Ascending aorta (tissue), 2 donors: ENCODE data around the gene EDIL3. TPM values are rescaled to one million over a fixed set of nuclear protein-coding genes. Genes with fewer than 3 reads are reported as not detected.

Source experiments
- DNase-seq, 2 donors: peaks; one replicate each; pipeline ENCODE4 v3.0.0-alpha.2; 2019; ENCODE audit warnings: low spot score in 2 of 2
- H3K27ac ChIP-seq, 2 donors: fragments of 200-600 bp; sonication (generic); one replicate each; pipeline ENCODE4 v1.5.1; 2016 to 2017; ENCODE audit warnings: mild to moderate bottlenecking in 1 of 2
- H3K27me3 ChIP-seq: fragments of 200-600 bp; sonication (generic); one replicate; pipeline ENCODE4 v1.5.1; 2017
- H3K36me3 ChIP-seq, 2 donors: fragments of 200-600 bp; sonication (generic); one replicate each; pipeline ENCODE4 v1.5.1; 2016
- H3K4me1 ChIP-seq, 2 donors: fragments of 200-600 bp; sonication (generic); one replicate each; pipeline ENCODE4 v1.5.1; 2016 to 2017; ENCODE audit warnings: mild to moderate bottlenecking in 1 of 2
- H3K4me3 ChIP-seq, 2 donors: fragments of 200-600 bp; sonication (generic); one replicate each; pipeline ENCODE4 v1.5.1; 2016 to 2017; ENCODE audit warnings: mild to moderate bottlenecking in 1 of 2
- H3K9me3 ChIP-seq, 2 donors: fragments of 200-600 bp; sonication (generic); one replicate each; pipeline ENCODE4 v1.5.1; 2016
- intact Hi-C: fragments of 100-400 bp; cut with DNase I; formaldehyde crosslinking; loops from one replicate; pipeline ENCODE4 v1.15.1; 2023
- total RNA-seq: library from RNA; depleted of rRNA; stranded (reverse); fragments of >200 nt; gene quantifications from one replicate; pipeline ENCODE4 v1.1.0, GENCODE V29; 2016
- TF ChIP-seq, protein P1 (sequence below), 3 experiments: fragments of 200-600 bp in 2 of 3; fragments of 450-650 bp in 1 of 3; sonication (generic) in 2 of 3; IDR thresholded peaks; one replicate each; pipeline ENCODE4 v1.5.1; 2016 to 2019; ENCODE audit warnings: antibody characterized with exemption in 3 of 3, mild to moderate bottlenecking in 1 of 3, moderate library complexity in 1 of 3

Gene EDIL3
- total RNA-seq, 1 donor from 2014 or later: 68.1 TPM

DNA sequence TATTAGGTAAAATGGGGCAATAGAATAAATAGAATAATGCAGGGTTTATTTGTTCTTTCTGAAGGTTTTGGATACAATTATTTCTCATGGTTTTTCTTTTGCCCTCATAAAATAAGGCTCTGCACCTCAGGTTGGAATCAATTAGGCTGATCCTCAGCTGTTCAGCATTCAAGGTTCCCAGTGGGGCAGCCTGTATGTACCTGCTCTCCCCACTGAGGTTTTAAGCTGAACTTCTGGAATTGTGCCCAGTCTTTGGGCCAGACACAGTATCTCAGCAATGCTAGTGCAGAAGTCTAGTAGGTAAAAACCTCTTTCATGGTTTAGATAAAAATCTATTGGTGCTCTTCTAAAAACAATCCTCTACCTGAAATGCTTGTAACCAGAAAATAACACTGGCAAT is 98.0 kb downstream of the EDIL3 start:
- no peak for DNase-seq
- Histone ChIP-seq H3K27me3 (no peaks in the 10 kb centered on the region), H3K4me3 (no peak overlapping the region), H3K27ac (no peak overlapping the region), H3K4me1 (peaks cover 0 to 17% of the 10 kb centered on the region in 2 donors), H3K36me3 (no peaks in the 10 kb centered on the region), H3K9me3 (no peaks in the 10 kb centered on the region)
- TF ChIP-seq, protein P1, sequence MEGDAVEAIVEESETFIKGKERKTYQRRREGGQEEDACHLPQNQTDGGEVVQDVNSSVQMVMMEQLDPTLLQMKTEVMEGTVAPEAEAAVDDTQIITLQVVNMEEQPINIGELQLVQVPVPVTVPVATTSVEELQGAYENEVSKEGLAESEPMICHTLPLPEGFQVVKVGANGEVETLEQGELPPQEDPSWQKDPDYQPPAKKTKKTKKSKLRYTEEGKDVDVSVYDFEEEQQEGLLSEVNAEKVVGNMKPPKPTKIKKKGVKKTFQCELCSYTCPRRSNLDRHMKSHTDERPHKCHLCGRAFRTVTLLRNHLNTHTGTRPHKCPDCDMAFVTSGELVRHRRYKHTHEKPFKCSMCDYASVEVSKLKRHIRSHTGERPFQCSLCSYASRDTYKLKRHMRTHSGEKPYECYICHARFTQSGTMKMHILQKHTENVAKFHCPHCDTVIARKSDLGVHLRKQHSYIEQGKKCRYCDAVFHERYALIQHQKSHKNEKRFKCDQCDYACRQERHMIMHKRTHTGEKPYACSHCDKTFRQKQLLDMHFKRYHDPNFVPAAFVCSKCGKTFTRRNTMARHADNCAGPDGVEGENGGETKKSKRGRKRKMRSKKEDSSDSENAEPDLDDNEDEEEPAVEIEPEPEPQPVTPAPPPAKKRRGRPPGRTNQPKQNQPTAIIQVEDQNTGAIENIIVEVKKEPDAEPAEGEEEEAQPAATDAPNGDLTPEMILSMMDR (IDR thresholded peaks at IDR 0.05): no peak
- intact Hi-C loops: no loop called here

DNA sequence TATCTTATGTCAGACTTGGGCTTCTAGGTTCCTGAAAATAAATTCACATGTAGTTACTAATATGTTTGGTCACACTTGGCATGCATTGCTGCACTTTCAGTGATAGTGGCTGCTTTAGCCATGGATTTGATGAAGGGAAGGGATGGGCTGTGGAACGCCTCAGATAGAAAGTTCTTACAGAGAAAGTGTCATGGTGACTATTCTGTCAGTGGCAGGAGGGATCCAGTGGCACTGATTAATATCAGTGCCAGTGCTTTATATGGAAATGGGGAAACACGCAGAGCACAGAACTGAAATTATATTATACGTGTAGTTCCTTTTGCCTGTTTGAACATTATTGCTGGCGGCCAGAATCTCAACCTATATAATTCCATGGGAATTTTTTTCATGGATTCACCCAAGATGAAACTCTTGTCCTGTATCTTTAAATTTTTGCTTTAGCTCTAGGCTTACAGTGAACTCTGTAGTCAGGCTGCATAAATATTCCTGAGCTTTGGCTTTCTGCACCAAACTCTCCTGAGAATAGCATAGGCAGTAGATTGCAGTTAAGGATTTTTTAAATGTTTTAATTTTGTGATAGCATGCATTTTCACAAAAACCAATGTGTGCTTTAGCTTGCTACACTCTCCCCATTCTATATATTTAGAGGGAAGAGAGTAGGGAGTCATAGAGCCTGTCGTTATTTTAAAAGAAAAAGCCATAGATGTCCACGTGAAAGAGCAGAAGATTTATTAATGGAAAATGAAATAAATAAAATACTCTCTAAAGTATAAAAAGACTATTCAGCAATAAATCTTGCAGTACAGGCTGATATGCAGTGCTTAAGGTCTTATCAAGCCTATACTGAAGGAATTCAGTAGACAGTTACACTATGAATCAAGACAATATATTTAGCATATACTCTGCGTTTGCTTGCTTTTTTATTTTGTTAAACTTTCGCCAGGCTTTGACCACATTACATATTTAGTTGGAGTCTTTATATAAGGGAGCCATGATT is 98.7 kb downstream of the EDIL3 start:
- no peaks in the 10 kb centered on the region for H3K36me3 ChIP-seq
- TF ChIP-seq, protein P1 (IDR thresholded peaks at IDR 0.05): no peak
- DNase-seq: no peak
- peaks cover 0 to 14% of the 10 kb centered on the region in 2 donors for H3K4me1 ChIP-seq
- H3K27ac ChIP-seq: no peak overlapping the region
- no peaks in the 10 kb centered on the region for H3K27me3 ChIP-seq
- peak overlapping the region in 1 of 2 donors; percentile 25 for H3K4me3 ChIP-seq
- intact Hi-C loops: no loop called here
- no peaks in the 10 kb centered on the region for H3K9me3 ChIP-seq

GRCh38 chr5:84281383-84281782 is 103.3 kb downstream of the EDIL3 start:
- TF ChIP-seq, protein P1 (IDR thresholded peaks at IDR 0.05): no peak
- Histone ChIP-seq H3K27ac (no peak overlapping the region), H3K4me1 (peaks cover 0 to 6% of the 10 kb centered on the region in 2 donors), H3K4me3 (no peak overlapping the region), H3K27me3 (no peaks in the 10 kb centered on the region), H3K36me3 (no peaks in the 10 kb centered on the region), H3K9me3 (no peaks in the 10 kb centered on the region)
- intact Hi-C loops: no loop called here
- no peak for DNase-seq

DNA sequence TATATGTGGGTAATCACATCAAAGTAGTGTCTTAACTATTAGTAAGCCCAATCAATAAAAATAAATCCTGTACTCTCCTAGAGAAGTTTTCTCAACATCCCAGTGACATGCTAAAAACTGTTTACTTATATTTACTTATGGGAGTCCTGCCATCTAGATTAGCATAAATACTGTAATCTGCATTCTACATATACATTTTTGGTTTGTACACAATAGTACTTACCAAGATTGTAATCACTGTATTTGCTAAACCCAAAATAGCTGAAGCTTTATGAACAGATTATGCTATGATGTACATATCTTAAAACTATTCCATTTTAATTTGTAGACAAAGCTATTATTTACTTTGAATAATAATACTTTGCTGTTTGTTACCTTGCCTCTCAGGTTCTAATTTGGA is 105.4 kb downstream of the EDIL3 start:
- H3K4me3 ChIP-seq: no peak overlapping the region
- H3K27ac ChIP-seq: no peak overlapping the region
- H3K27me3 ChIP-seq: no peaks in the 10 kb centered on the region
- DNase-seq: no peak
- no peaks in the 10 kb centered on the region for H3K4me1 ChIP-seq
- no peaks in the 10 kb centered on the region for H3K9me3 ChIP-seq
- TF ChIP-seq, protein P1 (IDR thresholded peaks at IDR 0.05): no peak
- intact Hi-C loops: loop anchor here (5.0 kb wide), 1 partner anchor 103 kb away; the partner anchor contains the start of gene EDIL3
- H3K36me3 ChIP-seq: no peaks in the 10 kb centered on the region

DNA sequence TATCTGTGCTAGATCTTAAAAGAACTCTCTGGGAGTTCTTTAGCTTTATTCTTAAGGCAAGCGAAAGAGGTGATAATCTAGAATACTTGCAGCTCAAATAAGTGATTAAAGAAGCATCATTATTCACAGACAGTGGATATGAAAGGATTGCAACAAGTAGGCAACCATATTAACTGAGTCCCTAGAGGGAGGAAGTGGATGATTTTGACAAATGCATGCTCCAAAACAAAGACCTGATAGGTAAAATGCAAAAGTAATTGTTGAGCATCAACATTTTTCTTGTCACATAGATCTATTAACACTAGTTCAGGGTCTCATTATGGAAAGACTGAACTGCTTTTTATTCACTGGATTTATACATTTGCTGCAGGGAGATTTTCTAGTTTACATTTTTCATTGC is 109.1 kb downstream of the EDIL3 start:
- Histone ChIP-seq H3K4me3 (no peak overlapping the region), H3K36me3 (no peaks in the 10 kb centered on the region), H3K9me3 (no peaks in the 10 kb centered on the region), H3K27me3 (no peaks in the 10 kb centered on the region), H3K27ac (no peak overlapping the region), H3K4me1 (no peaks in the 10 kb centered on the region)
- DNase-seq: no peak
- TF ChIP-seq, protein P1 (IDR thresholded peaks at IDR 0.05): no peak
- intact Hi-C loops: loop anchor here (5.0 kb wide), 1 partner anchor 107 kb away; the partner anchor contains the start of gene EDIL3
